ENCODE measurements around the gene BTG2. TPM values are rescaled to one million over a fixed set of nuclear protein-coding genes. Genes with fewer than 3 reads are reported as not detected.

Gene BTG2
- total and polyA plus RNA-seq, 2 experiments from 2014 or later: 197 to 274 TPM

DNA sequence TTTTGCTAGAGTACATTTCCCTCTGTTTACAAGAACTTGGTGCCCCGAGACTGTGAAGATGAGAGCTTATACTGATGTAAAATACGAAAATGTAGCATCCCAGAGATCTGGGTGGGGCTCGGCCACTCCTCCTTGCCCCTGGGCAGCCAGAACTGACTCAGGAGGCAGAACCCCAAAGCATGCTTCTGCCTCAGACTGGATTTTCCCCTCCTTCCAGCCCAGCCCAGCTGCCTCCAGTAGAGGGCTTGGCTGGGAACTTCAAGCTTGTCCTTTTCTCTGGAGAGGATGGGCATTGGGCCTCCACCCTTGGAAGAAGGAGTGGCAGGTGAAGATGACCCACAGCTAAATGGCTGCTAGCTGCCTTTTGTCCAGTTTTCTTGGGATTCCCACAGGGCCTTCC is 24.3 kb upstream of the BTG2 start:
- H3K27ac ChIP-seq: peak overlapping the region; percentile 94
- H3K36me3 ChIP-seq (replicated peaks; ENCODE audit: insufficient read depth, low read depth): no peaks in the 10 kb centered on the region
- WGBS (ENCODE audit: low lambda C conversion rate, missing lambda C conversion rate): 91% methylated on average over 3 of the region's 3 CpGs
- H2AFZ ChIP-seq: no peak overlapping the region
- no peaks in the 10 kb centered on the region for H3K9me3 ChIP-seq (ENCODE audit: low read depth)
- peaks cover 39% of the 10 kb centered on the region for H3K4me1 ChIP-seq (ENCODE audit: insufficient read depth)
- TF ChIP-seq EZH2 (IDR thresholded peaks at IDR 0.05; ENCODE audit: borderline replicate concordance) (no peak), EZH2phosphoT487 (IDR thresholded peaks at IDR 0.05; ENCODE audit: low read depth, severe bottlenecking, unreplicated experiment) (no peak)
- TF ChIP-seq, protein P1, sequence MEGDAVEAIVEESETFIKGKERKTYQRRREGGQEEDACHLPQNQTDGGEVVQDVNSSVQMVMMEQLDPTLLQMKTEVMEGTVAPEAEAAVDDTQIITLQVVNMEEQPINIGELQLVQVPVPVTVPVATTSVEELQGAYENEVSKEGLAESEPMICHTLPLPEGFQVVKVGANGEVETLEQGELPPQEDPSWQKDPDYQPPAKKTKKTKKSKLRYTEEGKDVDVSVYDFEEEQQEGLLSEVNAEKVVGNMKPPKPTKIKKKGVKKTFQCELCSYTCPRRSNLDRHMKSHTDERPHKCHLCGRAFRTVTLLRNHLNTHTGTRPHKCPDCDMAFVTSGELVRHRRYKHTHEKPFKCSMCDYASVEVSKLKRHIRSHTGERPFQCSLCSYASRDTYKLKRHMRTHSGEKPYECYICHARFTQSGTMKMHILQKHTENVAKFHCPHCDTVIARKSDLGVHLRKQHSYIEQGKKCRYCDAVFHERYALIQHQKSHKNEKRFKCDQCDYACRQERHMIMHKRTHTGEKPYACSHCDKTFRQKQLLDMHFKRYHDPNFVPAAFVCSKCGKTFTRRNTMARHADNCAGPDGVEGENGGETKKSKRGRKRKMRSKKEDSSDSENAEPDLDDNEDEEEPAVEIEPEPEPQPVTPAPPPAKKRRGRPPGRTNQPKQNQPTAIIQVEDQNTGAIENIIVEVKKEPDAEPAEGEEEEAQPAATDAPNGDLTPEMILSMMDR (IDR thresholded peaks at IDR 0.05; ENCODE audit: poor library complexity): no peak
- no peaks in the 10 kb centered on the region for H4K20me1 ChIP-seq (ENCODE audit: insufficient read depth, poor library complexity, severe bottlenecking)
- no peaks in the 10 kb centered on the region for H3K9me2 ChIP-seq (replicated peaks; ENCODE audit: insufficient read depth)
- H3K4me2 ChIP-seq: no peak overlapping the region
- peak; percentile 44 for DNase-seq (ENCODE audit: low spot score)
- H3K79me2 ChIP-seq: no peaks in the 10 kb centered on the region
- no peaks in the 10 kb centered on the region for H3K27me3 ChIP-seq
- no peak overlapping the region for H3K4me3 ChIP-seq

DNA sequence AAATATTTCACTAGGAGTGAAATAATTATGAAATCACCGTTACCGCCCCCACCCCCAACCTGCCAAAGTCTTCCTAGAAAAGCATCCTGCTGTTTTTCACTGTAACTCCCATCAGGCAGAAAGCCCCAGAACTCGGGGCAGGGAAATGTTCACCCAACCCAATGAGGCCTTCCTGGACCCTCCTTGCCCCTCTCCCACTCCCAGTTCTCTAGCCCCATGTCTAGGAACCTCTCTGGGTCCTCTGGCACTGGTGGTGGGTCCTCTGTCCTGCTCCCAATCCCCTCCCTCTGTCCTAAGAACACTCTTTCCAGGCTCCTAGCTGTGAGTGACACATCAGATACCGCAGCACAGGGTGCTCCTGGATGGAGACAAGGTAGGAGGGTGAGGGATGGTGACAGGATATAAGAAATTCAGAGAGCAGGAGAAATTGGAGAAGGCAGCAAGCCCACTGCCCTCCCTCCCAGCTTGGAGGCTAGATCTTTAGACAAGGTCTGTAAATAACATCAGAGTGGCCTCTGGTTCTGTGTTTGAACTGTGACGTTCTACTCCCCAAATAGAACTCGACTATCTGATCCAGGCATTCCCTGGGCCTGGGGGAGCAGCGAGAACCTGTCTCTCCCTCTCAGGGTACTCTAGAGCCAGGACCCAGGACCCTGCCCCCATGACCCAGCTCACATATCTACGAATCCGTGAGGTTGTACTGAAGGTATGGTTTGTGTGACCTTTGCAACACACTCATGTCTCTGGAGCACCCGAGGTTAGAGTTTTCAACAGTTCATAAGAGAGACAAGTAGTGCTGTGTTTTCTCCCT is 23.3 kb upstream of the BTG2 start:
- Histone ChIP-seq H2AFZ (no peak overlapping the region), H3K9me2 (replicated peaks; ENCODE audit: insufficient read depth) (no peaks in the 10 kb centered on the region), H3K79me2 (no peaks in the 10 kb centered on the region), H3K27me3 (no peaks in the 10 kb centered on the region), H3K9me3 (ENCODE audit: low read depth) (no peaks in the 10 kb centered on the region), H3K27ac (peak overlapping the region; percentile 94), H3K4me3 (no peak overlapping the region), H3K4me2 (peak overlapping the region; percentile 57), H3K36me3 (replicated peaks; ENCODE audit: insufficient read depth, low read depth) (no peaks in the 10 kb centered on the region), H3K4me1 (ENCODE audit: insufficient read depth) (peaks cover 48% of the 10 kb centered on the region), H4K20me1 (ENCODE audit: insufficient read depth, poor library complexity, severe bottlenecking) (no peaks in the 10 kb centered on the region)
- DNase-seq (ENCODE audit: low spot score): peak; percentile 38
- WGBS (ENCODE audit: low lambda C conversion rate, missing lambda C conversion rate): 57% methylated on average over 10 of the region's 10 CpGs
- TF ChIP-seq, protein P1 (IDR thresholded peaks at IDR 0.05; ENCODE audit: poor library complexity): no peak
- TF ChIP-seq EZH2 (IDR thresholded peaks at IDR 0.05; ENCODE audit: borderline replicate concordance) (no peak), EZH2phosphoT487 (IDR thresholded peaks at IDR 0.05; ENCODE audit: low read depth, severe bottlenecking, unreplicated experiment) (no peak)

DNA sequence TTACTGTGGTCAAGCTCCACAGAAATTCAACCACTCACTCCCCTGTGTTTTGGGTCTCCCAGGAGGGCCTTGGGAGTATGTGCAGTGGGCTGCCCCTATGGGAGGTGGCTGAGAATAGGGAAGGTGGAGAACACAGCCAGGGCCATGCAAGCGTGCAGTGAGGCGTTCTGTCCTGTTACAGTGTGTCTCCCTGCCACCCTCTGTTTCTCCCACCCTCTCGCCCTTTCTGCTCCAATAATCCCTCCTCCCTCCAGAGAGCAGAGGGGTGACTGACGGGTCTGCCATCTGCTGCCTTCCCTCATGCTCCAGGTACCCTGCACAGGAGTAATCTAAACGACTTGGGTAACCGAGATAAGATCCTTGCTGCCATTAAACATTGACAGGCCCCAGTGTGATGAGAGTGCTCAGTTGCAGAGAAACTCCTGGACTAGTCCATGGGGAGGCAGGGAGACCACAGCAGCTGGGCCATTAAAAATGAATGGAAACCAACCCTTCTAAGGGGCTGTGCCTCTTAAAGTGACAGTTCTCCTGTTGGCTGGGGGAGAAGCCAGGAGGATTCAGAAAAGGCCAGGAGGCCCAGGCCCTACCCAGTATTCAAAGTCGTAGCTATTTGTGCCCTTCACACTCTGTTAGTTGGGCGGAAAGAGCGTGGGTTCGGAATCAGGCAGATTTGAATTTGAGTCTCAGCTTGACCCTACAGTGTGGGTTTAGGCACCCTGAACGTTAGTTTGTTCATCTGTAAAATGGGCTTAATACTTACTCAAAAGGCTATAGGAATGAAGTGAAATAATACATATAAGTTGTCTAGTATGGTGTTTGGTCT is 22.4 kb upstream of the BTG2 start:
- no peaks in the 10 kb centered on the region for H3K36me3 ChIP-seq (replicated peaks; ENCODE audit: insufficient read depth, low read depth)
- no peaks in the 10 kb centered on the region for H3K9me2 ChIP-seq (replicated peaks; ENCODE audit: insufficient read depth)
- H3K4me2 ChIP-seq: peak overlapping the region; percentile 57
- H3K9me3 ChIP-seq (ENCODE audit: low read depth): no peaks in the 10 kb centered on the region
- no peaks in the 10 kb centered on the region for H3K79me2 ChIP-seq
- H3K27ac ChIP-seq: peak overlapping the region; percentile 94
- TF ChIP-seq EZH2phosphoT487 (IDR thresholded peaks at IDR 0.05; ENCODE audit: low read depth, severe bottlenecking, unreplicated experiment) (no peak), EZH2 (IDR thresholded peaks at IDR 0.05; ENCODE audit: borderline replicate concordance) (no peak)
- TF ChIP-seq, protein P1 (IDR thresholded peaks at IDR 0.05; ENCODE audit: poor library complexity): no peak
- WGBS (ENCODE audit: low lambda C conversion rate, missing lambda C conversion rate): 62% methylated on average over 11 of the region's 11 CpGs
- peaks cover 54% of the 10 kb centered on the region for H3K4me1 ChIP-seq (ENCODE audit: insufficient read depth)
- H3K4me3 ChIP-seq: no peak overlapping the region
- DNase-seq (ENCODE audit: low spot score): peak; percentile 69
- H4K20me1 ChIP-seq (ENCODE audit: insufficient read depth, poor library complexity, severe bottlenecking): no peaks in the 10 kb centered on the region
- no peak overlapping the region for H2AFZ ChIP-seq
- H3K27me3 ChIP-seq: no peaks in the 10 kb centered on the region
